Mucosa of rectum (tissue), 2 donors: ENCODE measurements around the gene KASH5.

Source experiments
- H3K27ac ChIP-seq, 2 donors: one replicate each; pipeline ENCODE4 v1.7.0; 2013; ENCODE audit warnings: inconsistent platforms in 2 of 2, low read depth in 2 of 2, low read length in 2 of 2
- H3K27me3 ChIP-seq, 2 donors: one replicate each; pipeline ENCODE4 v1.7.0; 2013; ENCODE audit warnings: low read length in 2 of 2; ENCODE audit not compliant: control insufficient read depth in 2 of 2, insufficient read depth in 2 of 2
- H3K36me3 ChIP-seq, 2 donors: one replicate each; pipeline ENCODE4 v1.7.0; 2013; ENCODE audit warnings: low read length in 2 of 2; ENCODE audit not compliant: control insufficient read depth in 2 of 2, insufficient read depth in 2 of 2
- H3K4me1 ChIP-seq, 2 donors: one replicate each; pipeline ENCODE4 v1.7.0; 2013; ENCODE audit warnings: low read length in 2 of 2, mild to moderate bottlenecking in 1 of 2; ENCODE audit not compliant: control insufficient read depth in 2 of 2, insufficient read depth in 2 of 2
- H3K4me3 ChIP-seq, 2 donors: one replicate each; pipeline ENCODE4 v1.7.0; 2013; ENCODE audit warnings: low read length in 2 of 2
- H3K9ac ChIP-seq, 2 donors: one replicate each; pipeline ENCODE4 v1.7.0; 2013; ENCODE audit warnings: low read length in 2 of 2, low read depth in 1 of 2, mild to moderate bottlenecking in 1 of 2
- H3K9me3 ChIP-seq, 2 donors: one replicate each; pipeline ENCODE4 v1.7.0; 2013; ENCODE audit warnings: low read length in 2 of 2; ENCODE audit not compliant: control insufficient read depth in 2 of 2
- donor health status: healthy.
- donor health status: Normal muscosa, but diverticular disease.

KASH5 gene

DNA sequence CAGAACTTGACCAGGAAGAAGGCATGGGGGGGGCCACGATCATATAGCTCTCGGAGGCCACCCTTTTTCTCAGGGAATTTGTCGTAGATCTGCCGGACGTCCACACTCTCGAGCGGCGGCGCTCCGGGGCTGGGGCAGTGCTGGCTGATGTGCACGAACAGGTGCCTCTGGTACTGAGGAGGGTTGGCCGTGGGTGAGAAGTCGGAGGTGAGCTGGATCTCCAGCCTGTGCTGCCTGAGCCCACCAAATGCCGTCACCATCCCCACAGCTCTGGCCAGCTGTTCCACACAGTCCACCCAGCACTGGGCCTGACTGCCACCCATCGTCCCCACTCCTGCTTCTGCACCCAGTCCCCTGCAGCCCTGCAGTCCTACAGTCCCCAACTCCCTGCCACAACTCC, 40.9 kb upstream of the KASH5 start:
- H3K36me3 ChIP-seq = peaks cover 0 to 8% of the 10 kb centered on the region in 2 donors

DNA sequence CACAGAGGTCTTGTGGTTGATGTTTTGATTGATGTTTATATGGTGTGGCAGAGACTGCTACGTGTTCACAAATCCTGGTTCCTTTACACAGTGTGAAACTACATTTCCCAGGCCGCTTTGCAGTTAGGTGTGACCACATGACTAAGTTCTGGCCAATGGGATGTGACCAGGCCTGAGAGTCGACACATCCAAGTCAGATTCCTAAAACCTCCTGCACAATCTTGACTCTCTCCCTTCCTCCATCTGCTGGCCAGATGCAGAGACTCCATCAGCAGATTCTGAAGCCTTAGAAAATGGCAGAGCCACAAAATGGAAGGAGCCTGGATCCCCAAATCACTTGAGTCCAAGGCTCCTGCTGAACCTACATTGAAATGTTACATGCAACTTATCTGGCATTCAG, 40.2 kb upstream of the KASH5 start:
- Histone ChIP-seq H3K4me3 (no peak overlapping the region), H3K9me3 (no peaks in the 10 kb centered on the region), H3K4me1 (no peaks in the 10 kb centered on the region), H3K27me3 (no peaks in the 10 kb centered on the region), H3K9ac (no peak overlapping the region), H3K36me3 (peaks cover 0 to 8% of the 10 kb centered on the region in 2 donors), H3K27ac (no peak overlapping the region)

More for the DNA sequence above, 40.9 kb upstream of the KASH5 start:
- Histone ChIP-seq H3K27ac (no peak overlapping the region), H3K4me3 (no peak overlapping the region), H3K4me1 (no peaks in the 10 kb centered on the region), H3K27me3 (no peaks in the 10 kb centered on the region), H3K9me3 (no peaks in the 10 kb centered on the region), H3K9ac (no peak overlapping the region)

DNA sequence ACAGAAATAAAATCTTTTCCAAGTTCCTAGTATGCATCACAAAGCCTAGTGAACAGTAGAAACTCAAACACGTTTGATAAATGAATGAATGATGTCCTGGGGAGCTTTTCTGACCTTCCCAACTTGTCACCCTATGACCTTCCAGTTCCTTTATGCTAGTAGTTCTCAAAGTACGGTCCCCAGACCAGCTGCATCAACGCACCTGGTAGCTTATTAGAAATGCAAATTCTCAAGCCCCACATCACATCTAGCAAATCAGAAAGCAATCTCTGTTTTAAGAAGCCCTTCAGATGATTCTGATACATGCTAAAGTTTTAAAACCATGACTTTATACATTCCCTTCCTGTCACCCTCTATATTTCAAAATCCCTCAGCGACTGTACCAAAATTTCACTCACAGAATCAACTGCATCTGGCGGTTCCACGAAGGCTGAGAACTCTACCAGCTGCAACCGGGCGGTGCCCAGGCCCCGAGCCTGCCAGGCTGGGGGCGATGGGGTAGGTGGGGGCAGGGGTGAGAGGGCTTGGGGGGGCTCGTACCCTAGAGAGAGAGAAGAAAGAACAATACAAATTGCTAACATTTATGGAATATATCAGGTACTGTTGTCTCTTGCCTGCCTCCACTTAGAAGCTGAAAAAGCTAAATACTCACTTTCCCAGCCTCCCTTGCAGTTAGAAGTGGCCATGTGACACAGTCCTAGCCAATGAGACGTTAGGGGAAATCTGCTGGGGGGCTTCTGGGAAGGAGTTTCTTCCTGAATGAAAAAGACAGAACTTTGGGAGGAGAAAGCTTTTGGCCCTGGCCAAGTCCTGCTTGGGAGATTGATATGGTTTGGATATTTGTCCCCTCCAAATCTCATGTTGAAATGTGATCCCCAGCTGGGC, 39.5 kb upstream of the KASH5 start:
- Histone ChIP-seq H3K27me3 (no peaks in the 10 kb centered on the region), H3K9ac (no peak overlapping the region), H3K4me3 (no peak overlapping the region), H3K27ac (no peak overlapping the region), H3K36me3 (peaks cover 0 to 8% of the 10 kb centered on the region in 2 donors), H3K9me3 (no peaks in the 10 kb centered on the region), H3K4me1 (no peaks in the 10 kb centered on the region)

DNA sequence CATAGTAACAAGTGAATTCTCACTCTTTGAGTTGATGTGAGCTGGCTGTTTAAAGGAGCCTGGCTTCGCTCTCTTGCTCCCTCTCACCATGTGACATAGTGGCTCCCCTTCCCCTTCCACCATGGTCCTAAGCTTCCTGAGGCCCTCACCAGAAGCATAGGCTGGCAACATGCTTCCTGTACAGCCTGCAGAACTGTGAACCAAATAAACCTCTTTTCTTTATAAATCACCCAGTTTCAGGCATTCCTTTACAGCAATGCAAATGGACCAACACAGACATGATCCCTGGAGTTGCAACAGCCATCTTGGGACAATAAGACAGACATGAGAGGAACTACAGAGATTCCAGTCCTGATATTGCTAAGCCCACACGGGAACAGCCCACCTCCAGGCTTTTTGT, 38.5 kb upstream of the KASH5 start:
- H3K27ac ChIP-seq = no peak overlapping the region
- no peaks in the 10 kb centered on the region for H3K27me3 ChIP-seq
- H3K9me3 ChIP-seq = no peaks in the 10 kb centered on the region
- H3K4me1 ChIP-seq = no peaks in the 10 kb centered on the region
- H3K4me3 ChIP-seq = no peak overlapping the region
- no peak overlapping the region for H3K9ac ChIP-seq
- peaks cover 0 to 6% of the 10 kb centered on the region in 2 donors for H3K36me3 ChIP-seq

DNA sequence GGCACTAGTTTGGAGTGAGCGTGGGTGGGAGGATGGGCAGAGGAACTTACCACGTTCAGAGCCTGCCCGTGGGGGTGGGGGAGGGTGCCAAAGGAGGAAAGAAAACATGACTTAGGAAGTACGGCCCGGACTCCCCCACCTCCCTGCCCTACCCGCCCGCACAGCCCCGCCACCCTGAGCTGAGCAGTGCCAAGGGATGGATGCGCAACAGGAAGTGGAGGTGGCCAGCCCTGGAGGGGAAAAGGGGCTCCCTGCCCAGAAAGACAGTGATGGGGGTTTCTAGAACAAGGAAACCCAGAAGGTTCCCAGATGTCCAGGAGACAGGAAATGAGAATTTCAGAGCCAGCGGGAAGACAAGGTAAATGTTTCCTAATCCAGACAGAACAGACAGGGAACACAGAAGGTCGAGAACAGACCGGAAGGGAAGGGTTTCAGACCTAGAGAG, 32.1 kb upstream of the KASH5 start:
- no peak overlapping the region for H3K4me3 ChIP-seq
- peaks cover 0 to 2% of the 10 kb centered on the region in 2 donors for H3K36me3 ChIP-seq
- no peak overlapping the region for H3K27ac ChIP-seq
- no peaks in the 10 kb centered on the region for H3K4me1 ChIP-seq
- no peak overlapping the region for H3K9ac ChIP-seq
- no peaks in the 10 kb centered on the region for H3K9me3 ChIP-seq
- no peaks in the 10 kb centered on the region for H3K27me3 ChIP-seq

- Histone ChIP-seq H3K4me3 (no peak overlapping the region), H3K27me3 (no peaks in the 10 kb centered on the region), H3K27ac (no peak overlapping the region), H3K4me1 (no peaks in the 10 kb centered on the region), H3K9ac (no peak overlapping the region), H3K36me3 (peaks cover 0 to 2% of the 10 kb centered on the region in 2 donors), H3K9me3 (no peaks in the 10 kb centered on the region)
These were observed 31.7 kb upstream of the KASH5 start for GRCh38 chr19:49356382-49356781.

GRCh38 chr19:49357186-49357585, 30.9 kb upstream of the KASH5 start:
- Histone ChIP-seq H3K9ac (no peak overlapping the region), H3K9me3 (no peaks in the 10 kb centered on the region), H3K4me1 (peaks cover 2 to 4% of the 10 kb centered on the region in 2 donors), H3K27ac (no peak overlapping the region), H3K27me3 (no peaks in the 10 kb centered on the region), H3K4me3 (no peak overlapping the region), H3K36me3 (peaks cover 0 to 2% of the 10 kb centered on the region in 2 donors)

DNA sequence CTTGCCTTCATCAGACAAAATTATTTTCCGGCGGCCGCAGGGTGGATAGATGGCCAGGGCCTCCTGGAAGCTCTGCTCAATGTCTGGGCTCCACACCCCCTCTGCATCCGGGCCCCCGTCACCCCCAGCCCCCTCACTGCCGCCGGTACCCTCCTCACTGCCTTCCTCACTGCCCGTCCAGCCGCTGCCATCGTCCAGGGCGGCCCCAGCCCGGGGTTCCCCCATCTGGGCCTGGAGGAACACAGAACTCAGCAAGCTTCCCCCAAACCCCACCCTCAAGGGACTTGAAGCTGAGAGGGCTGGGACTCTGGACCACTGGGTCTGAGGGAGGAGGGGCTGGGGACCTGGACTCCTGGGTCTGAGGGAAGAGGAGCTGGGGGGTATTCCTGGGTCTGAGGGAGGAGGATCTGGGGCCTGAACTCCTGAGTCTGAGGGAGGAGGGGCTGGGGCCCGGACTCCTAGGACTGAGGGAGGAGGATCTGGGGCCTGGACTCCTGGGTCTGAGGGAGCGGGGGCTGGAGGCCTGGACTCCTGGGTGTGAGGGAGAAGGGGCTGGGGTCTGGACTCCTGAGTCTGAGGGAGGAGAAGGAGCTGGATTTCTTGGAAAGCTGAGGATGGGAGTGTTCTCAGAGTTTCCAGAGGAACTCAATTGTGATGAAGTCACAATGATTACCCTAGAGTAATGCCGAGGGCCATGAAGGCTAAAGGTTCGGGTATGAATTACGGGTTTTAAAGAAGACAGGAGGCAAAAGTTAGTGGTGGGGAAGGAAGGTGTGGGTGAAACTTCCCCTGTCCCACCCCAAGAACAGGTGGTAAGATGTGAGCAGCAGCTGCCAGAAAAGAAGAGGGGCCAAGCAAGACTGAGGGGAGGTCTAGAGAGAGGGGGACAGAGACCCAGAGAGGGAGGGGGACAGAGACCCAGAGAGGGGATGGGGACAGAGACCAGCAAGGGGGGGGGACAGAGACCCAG, 27.9 kb upstream of the KASH5 start:
- Histone ChIP-seq H3K27ac (no peak overlapping the region), H3K4me1 (peaks cover 7 to 12% of the 10 kb centered on the region in 2 donors), H3K27me3 (peaks cover 0 to 4% of the 10 kb centered on the region in 2 donors)

GRCh38 chr19:49361438-49362047, 26.5 kb upstream of the KASH5 start:
- peak overlapping the region; percentile 80 to 84 for H3K27ac ChIP-seq
- peaks cover 7 to 12% of the 10 kb centered on the region in 2 donors for H3K4me1 ChIP-seq
- no peaks in the 10 kb centered on the region for H3K9me3 ChIP-seq
- peaks cover 0 to 4% of the 10 kb centered on the region in 2 donors for H3K27me3 ChIP-seq
- peak overlapping the region; percentile 72 to 74 for H3K4me3 ChIP-seq
- H3K9ac ChIP-seq = peak overlapping the region; percentile 72 to 74
- H3K36me3 ChIP-seq = no peaks in the 10 kb centered on the region

More for the DNA sequence above, 27.9 kb upstream of the KASH5 start:
- Histone ChIP-seq H3K9me3 (no peaks in the 10 kb centered on the region), H3K36me3 (peaks cover 0 to 2% of the 10 kb centered on the region in 2 donors), H3K4me3 (no peak overlapping the region), H3K9ac (no peak overlapping the region)
